ENCODE data around the gene MCAM. TPM values are rescaled to one million over a fixed set of nuclear protein-coding genes. Genes with fewer than 3 reads are reported as not detected.

Gene MCAM
- total RNA-seq, 1 donor from 2014 or later, result 1,105 TPM

- no peak for TF ChIP-seq CTCF (conservative IDR thresholded peaks at IDR 0.05; ENCODE audit: low read depth, low read length)
- DNase-seq (ENCODE audit: low read depth), result no peak
Measured at GRCh38 chr11:119344291-119345010, 27.5 kb upstream of the MCAM start.

DNA sequence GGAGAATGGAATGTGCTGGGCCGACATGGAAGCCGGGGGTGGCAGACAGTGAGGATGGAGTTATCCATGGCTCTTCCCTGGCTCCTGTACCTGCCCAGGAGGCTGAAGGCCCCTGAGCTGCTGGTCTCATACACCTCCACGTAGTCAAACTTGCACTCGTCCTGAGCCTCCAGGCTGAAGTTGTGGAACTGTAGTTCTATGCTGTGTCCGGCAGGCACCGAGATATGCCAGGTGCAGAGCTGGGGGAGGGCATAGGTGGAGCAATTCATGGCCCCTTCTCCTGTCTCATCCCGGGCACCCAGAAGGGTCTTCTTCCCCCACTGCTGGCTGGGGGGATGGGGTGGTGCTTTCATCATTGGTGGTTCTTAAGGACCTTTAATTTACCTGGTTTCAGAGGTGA, 26.8 kb upstream of the MCAM start:
- no peak for TF ChIP-seq CTCF (conservative IDR thresholded peaks at IDR 0.05; ENCODE audit: low read depth, low read length)
- H3K4me3 ChIP-seq (ENCODE audit: low read depth, low read length), result no peak overlapping the region
- no peak for DNase-seq (ENCODE audit: low read depth)

More at GRCh38 chr11:119344291-119345010, 27.5 kb upstream of the MCAM start:
- H3K4me3 ChIP-seq (ENCODE audit: low read depth, low read length), result no peak overlapping the region

DNA sequence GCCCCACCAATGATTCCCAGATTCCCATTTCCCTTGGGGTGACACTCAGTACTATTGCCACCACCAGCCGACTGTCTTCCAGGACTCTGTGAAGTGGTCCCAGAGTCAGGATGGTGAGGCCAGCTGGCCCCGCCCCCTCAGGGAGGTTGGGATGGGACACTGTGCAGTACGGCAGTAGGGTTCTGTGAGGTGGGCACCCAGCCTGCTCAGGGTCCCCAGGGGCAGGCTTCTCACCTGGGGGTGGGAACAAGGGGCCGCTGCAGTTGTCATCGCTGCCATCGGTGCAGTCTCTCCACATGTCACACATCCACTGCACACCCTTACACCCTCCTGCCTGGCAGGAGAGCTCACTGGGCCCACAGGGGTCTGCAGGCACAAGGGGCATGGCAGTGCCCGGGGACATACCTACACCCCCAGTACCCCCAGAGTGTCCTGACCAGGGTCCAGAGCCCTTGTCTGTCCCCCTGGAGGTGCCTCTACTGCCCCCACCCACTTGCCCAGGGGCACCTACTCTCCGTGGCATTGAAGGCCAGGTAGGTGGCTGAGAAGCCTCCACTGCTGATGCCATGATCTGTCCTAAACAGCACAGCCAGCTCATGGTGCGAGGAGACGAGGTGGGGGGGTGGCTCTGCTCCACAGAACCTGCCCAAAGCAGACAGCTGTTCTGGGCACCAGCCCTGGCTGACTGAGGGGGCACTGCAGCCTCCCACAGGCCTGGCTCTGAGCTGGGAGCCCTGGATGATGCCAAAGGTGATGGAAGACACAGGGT, 25.6 kb upstream of the MCAM start:
- DNase-seq (ENCODE audit: low read depth), result no peak

GRCh38 chr11:119342023-119342300, 25.0 kb upstream of the MCAM start:
- no peak for DNase-seq (ENCODE audit: low read depth)
- TF ChIP-seq CTCF (conservative IDR thresholded peaks at IDR 0.05; ENCODE audit: low read depth, low read length), result no peak
- no peak overlapping the region for H3K4me3 ChIP-seq (ENCODE audit: low read depth, low read length)

More for the DNA sequence above, 25.6 kb upstream of the MCAM start:
- no peak for TF ChIP-seq CTCF (conservative IDR thresholded peaks at IDR 0.05; ENCODE audit: low read depth, low read length)
- no peak overlapping the region for H3K4me3 ChIP-seq (ENCODE audit: low read depth, low read length)

GRCh38 chr11:119341222-119342022, 24.5 kb upstream of the MCAM start:
- no peak overlapping the region for H3K4me3 ChIP-seq (ENCODE audit: low read depth, low read length)
- no peak for DNase-seq (ENCODE audit: low read depth)
- TF ChIP-seq CTCF (conservative IDR thresholded peaks at IDR 0.05; ENCODE audit: low read depth, low read length), result no peak

DNA sequence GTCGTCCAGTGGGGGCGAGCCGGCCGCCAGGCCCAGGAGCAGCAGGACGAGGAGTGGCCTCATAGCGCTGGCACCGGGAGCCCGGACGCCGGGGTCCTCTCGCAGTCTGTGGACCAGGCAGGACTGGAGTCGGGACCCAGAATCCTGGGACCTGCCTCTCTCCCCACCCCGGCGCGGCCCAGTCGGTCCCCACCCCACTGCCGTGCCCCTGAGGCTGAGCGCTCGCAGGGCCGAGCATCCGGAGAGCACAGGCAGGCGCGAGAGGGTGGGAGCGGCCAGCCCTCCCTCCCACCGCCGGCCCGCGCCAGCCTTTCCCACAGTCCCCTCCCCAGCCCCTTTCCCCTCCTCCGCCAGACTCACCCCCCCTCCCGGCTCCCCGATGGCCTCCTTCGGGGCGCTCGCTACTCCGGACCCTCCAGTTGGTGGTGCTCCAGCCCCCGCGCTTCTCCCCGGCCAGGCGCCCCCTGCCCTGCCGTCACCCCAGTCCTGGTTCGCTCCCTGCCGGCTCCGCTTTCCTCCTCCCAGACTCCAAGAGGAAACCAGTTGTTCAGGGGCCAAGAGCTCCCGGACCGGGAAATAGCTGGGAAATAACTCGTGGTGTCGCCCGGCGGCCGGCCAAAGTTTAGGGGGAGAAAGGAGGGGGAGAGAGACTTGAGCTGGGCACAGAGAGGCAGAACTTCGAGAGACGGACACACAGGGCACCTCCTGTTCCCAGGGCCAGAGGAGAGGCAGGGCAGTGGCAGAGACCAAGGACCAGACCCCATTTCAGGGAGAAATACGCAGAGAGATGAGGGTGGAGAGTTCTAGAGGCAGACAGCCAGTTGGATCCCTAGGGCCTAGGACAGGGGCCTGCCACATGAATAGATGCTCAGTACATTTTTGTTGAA, 23.6 kb upstream of the MCAM start, which contains the start of gene C1QTNF5:
C1QTNF5 (minus strand) TSS at position 549 of the 887 bp plus-strand sequence; CDS start at position 63, 486 bp downstream.
- peak within 1 kb of the TSS; percentile 57 for H3K4me3 ChIP-seq (ENCODE audit: low read depth, low read length)
- TF ChIP-seq CTCF (conservative IDR thresholded peaks at IDR 0.05; ENCODE audit: low read depth, low read length), result no peak
- DNase-seq (ENCODE audit: low read depth), result no peak

Data from epithelial cell of proximal tubule (primary cell).